Peyer's patch (tissue), 4 donors: ENCODE data around the gene PRKCH.

ENCODE experiments used
- CTCF ChIP-seq, 6 experiments: fragments of 450-650 bp in 4 of 6; fragments of 200-600 bp in 2 of 6; sonication (generic) in 1 of 6; IDR thresholded peaks; one replicate each; pipeline ENCODE4 v1.5.1; 2017 to 2019; ENCODE audit warnings: antibody characterized with exemption in 6 of 6, mild to moderate bottlenecking in 3 of 6, moderate library complexity in 1 of 6
- POLR2A ChIP-seq, 2 donors: fragments of 450-650 bp; IDR thresholded peaks; one replicate each; pipeline ENCODE4 v1.5.1; 2017; ENCODE audit warnings: antibody characterized with exemption in 2 of 2, mild to moderate bottlenecking in 2 of 2, moderate library complexity in 2 of 2

DNA sequence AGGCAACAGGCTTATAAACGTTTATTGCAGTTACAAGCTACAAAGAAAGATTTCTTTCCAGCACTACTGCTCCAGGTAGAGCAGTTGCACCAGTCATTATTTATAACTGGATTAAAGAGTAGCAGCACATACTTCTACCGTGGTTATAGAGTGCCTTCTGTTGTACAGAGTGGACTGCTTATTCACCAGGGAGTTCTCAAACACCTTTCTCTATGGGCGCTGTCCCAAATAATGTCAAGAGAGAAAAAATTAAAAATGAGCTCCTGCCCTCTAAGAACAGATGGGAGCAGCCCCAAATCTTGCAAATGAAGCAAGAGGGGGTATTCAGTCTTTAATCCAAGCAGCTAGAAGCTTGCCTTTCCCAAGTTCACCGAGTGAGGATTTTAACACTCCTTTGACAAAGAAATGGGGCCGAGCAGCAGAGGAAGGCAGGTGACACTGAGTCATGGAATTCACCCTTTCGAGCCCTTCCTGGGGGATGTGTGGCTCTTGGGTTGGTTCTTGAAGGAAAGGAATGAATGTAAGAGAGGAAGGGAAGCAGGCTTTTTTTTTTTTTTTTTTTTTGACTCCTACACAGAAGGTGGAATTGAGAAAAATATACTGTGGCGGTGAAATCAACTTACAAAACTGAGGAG, 181.2 kb downstream of the PRKCH start:
- TF ChIP-seq CTCF (IDR thresholded peaks at IDR 0.05) (no peak), POLR2A (IDR thresholded peaks at IDR 0.05) (no peak)
